DMS153 treated with DMSO at 0.1 percent for 48 hours (cell line): Measurements from ENCODE around the gene BNIPL.
A peak's percentile ranks its signal among the peaks of the same experiment; 100 is the strongest.

Experiments used
- DNase-seq: peaks from one replicate; lab custom pipeline; 2025; ENCODE audit not compliant: unreplicated experiment; lab: John Stamatoyannopoulos, UW

BNIPL gene

DNA sequence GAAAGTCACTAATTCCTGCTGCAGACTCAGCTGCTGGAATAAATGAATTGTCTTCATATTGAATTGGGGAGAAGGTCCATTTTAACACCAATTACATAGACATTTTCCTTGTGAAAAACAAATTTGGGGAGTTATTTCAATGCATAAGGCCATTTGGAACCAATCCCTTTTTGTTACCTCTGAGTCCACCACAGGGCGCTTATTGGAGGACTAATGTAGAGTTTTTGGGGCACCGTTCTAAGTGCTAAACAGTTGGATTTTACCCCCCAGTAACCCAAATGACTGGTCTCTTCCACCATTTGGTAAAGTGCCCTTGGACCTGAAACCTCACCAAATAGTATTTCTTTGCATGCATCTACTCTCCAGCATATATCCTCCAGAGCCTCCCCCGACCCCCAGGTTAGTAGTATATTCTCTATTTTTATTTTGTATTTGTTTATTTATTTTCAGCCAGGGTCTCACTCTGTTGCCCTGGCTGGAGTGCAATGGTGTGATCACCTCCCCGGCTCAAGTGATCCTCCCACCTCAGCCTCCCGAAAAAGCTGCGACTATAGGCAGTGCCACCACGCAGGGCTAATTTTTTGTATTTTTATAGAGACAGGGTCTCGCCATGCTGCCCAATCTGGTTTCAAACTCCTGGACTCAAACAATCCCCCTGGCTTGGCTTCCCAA is 26.6 kb upstream of the BNIPL start:
- no peak for DNase-seq

DNA sequence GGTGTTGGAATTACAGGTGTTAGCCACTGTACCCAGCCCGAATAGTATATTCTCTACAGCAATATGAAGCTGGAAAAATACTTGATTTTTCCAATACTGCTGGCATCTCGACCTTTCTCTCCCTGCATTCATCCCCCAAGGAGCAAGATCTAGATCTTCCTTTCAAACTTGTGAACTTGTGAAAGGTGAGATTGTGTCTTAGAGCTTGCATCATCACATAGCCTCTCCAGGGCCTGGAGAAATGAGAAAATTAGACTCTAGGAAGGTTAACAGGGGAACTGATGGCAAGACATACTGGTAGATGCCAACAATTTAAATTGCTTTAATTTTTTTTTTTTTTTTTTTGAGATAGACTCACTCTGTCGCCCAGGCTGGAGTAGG is 26.1 kb upstream of the BNIPL start:
- no peak for DNase-seq

DNA sequence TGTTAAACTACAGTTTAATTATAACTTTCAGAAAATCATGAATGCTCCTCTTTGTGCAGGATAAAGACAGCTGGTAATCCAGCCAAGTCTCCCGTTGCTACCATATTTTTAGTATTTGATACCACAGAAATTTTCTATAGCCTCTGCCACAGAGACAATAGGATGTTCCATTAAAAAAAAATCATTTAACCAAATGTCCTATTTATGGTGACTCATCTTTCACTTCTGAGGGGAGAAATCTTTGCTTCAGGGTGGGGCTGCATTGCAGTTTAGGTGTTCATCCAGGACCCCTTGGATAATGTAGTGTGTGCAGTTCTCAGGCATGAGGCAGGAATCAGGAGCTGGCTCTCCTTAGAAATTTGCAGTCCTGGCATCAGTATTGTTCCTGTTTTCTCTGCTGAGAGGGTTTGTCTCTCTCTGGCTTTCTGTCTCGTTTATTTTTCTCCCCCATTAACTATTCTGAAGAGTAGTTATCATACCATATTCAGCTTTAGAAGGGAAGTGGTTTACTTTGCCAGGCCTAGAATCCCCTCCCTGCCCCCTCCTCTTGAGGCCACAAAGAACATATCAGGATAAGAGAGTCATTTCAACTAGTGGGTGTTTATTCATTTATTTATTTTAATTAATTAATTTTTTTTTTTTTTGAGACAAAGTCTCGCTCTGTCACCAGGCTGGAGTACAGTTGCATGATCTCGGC is 25.1 kb upstream of the BNIPL start:
- no peak for DNase-seq

DNA sequence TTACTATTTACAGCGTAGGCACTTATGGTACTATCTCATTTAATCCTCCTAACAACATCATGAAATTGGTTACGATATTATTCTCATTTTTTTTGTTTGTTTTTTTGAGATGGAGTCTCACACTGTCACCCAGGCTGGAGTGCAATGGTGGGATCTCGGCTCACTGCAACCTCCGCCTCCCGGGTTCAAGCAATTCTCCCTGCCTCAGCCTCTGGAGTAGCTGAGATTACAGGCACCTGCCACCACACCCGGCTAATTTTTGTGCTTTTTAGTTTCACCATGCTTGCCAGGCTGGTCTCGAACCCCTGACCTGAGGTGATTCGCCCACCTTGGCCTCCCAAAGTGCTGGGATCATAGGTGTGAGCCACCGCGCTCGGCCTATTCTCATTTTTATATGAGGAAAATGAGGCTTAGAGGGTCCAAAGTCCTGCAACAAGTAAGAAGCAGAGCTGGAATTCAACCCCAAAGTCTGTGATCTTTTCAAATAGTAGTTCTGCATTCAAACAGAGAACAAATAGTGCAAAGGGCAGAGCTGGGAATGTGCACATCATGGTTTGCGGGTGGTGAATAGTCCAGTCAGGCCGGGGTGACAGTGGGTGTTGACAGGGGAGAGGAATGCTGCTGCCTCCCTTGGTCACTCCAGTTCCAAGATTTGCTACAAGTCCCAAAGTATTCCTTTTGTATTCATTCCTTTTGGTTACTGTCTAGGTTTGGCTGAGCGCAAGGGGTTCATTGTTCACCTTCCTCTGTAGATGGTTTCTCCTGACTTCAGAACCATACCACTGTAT is 23.5 kb upstream of the BNIPL start:
- DNase-seq, result no peak

DNA sequence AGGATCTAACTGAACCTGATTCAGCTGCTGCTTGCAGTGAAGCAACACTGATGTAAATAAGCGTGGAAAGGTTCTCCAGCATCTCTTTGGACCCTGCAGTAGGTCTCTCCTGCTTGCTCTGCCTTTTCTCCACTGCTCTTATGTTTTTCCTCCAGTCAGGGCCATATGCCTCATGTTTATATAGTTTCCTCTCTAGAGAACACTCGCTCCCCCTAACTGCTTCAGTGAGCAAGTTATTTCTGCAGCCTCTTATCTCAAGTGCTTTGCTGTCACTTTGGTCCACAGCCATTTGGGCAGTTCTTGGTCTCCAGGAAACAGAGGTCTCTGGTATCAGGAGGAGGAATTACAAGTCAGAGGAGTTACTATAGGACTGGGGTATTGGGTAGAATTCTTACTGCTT is 22.9 kb upstream of the BNIPL start:
- no peak for DNase-seq

DNA sequence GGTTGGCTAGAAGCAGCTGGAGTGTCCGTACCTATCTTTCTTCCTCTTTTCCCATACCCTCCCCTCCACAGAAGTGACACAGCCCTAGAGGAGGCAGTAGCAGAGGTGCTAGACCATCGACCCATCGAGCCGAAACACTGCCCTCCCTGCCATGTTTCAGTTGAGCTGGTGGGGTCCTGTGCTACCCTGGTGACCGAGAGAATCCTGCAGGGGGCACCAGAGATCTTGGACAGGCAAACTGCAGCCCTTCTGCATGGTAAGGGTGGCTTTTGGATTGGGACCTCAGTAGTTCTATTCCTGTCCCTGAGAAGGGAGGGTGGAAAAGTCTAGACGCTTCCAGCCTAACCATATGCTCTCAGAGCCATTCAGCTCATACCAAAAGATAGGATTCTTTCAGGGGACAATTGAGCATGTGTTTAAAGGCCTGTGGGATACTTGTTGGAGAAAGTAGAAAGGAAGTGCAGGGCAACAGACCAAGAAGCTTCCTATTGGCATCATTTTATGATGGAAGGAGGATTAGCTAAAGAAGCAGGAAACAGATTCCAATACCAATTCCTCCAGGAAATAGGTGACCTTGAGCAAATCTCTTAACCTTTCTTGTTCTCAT is 11.7 kb upstream of the BNIPL start:
- DNase-seq, result peak; percentile 61

DNA sequence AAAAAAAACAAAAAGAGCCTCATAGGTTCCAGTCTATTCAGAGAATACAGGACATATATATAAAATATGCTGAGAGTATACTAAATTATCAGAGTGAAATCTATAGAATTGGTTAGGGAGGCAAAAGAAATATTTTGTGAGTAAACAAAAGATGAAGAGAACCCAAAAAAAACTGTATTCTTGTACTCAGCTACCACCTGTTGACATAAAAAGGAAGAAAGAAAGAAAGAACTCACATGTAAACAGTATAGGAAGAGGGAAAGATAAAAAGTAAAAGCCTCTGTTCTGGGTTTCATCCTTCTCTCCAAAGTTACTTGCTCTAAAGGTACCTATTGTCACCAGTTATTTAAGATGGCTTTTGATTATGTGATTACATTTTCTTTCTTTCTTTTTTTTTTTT is 9.9 kb upstream of the BNIPL start:
- no peak for DNase-seq

DNA sequence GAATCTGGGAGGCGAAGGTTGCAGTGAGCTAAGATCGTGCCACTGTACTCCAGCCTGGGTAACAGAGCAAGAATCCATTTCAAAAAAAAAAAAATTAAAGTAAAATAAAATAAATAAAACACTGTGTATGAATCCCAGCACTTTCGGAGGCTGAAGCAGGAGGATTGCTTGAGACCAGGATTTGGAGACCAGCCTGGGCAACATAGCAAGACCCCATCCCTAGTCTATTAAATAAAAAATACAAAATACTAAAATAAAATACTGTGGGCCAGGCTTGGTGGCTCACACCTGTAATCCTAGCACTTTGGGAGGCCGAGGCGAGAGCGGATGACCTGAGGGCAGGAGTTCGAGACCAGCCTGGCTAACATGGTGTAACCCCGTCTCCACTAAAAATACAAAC is 4.2 kb upstream of the BNIPL start:
- no peak for DNase-seq

DNA sequence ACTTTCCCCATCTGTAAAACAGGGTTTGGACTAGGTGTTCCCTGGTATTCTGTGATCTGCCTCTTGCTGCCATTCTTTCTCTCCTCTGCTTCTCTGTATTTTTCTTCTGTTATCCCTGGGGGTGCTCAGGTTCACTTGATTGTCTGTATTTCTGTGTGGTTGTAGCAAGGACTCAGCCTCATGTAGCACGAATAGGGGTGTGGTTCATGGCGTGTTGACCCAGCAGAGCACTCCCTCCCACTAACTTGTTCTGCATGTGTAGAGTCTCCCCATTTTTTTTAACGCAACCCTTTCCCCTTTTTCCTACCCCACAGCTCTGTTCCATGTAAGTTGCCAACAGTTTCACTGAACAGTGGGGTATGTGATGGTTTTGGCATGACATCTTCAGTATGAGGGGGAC is 1.2 kb upstream of the BNIPL start:
- no peak for DNase-seq

DNA sequence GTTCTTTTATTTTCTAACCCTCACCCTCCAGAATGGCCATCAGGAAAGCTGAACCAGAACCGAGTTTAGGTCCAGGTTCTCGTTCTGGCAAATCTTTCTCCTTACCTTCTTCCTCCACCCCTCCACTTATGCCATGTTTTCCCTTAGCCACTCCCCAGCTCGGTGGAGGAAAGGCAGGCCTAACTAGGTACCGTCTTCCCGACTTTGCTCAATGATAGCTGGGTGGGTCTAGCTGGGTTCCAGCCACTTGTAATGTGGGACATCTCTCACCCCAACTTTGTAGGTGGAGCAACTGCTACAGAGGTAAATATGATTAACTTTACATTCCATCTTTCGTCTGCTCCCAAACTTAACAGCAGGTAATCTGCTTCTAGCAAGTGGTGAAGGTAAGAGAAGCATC is 646 bp downstream of the BNIPL start:
- DNase-seq, result no peak

DNA sequence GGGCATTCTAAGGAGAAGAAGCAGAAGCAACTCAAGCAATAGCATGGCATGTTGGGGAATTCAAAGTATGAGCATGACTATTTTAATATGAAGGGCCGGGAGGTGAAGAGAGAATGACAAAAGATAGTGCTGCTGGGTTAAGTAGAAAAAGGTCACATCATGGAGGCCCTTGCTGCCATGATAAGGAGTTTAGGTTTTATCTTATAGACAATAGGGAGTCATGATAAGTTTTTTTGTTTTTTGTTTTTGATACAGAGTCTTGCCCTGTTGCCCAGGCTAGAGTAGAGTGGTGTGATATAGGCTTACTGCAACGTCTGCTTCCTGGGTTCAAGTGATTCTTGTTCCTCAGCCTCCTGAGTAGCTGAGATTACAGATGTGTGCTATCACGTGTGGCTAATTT is 3.1 kb downstream of the BNIPL start:
- no peak for DNase-seq

DNA sequence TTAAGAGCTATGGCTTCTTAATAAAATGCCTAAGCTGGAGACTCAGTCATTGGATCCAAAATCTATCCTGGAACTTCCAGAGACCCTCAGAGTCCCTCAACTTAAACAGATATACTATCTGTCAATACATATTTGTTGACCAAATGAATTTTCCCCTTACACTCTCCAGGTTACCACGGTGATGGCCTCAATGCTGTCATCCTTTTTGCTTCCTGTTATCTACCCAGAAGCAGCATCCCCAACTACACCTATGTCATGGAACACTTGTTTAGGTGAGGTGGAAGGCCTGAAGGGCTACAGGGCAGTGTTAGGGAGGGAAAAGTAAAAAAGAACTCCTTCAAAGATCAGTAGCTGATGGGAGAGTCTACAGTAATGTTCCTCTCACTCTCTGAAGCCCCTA is 6.8 kb downstream of the BNIPL start:
- DNase-seq, result no peak

DNA sequence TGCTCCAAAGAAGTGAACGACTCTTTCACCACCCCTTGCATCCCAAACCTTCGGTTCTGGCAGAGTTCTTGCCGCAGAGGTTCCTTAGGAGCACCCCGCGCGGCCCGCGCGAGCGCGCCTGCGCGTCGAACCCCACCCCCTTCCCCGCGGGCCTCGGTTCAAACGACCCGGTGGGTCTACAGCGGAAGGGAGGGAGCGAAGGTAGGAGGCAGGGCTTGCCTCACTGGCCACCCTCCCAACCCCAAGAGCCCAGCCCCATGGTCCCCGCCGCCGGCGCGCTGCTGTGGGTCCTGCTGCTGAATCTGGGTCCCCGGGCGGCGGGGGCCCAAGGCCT is 11.2 kb downstream of the BNIPL start, which contains the start of gene C1orf56:
Gene C1orf56, plus strand, starts transcription at position 161 of the 334 bp plus-strand sequence. Its CDS starts 97 bp downstream, at position 258.
- DNase-seq, result peak; percentile 52

DNA sequence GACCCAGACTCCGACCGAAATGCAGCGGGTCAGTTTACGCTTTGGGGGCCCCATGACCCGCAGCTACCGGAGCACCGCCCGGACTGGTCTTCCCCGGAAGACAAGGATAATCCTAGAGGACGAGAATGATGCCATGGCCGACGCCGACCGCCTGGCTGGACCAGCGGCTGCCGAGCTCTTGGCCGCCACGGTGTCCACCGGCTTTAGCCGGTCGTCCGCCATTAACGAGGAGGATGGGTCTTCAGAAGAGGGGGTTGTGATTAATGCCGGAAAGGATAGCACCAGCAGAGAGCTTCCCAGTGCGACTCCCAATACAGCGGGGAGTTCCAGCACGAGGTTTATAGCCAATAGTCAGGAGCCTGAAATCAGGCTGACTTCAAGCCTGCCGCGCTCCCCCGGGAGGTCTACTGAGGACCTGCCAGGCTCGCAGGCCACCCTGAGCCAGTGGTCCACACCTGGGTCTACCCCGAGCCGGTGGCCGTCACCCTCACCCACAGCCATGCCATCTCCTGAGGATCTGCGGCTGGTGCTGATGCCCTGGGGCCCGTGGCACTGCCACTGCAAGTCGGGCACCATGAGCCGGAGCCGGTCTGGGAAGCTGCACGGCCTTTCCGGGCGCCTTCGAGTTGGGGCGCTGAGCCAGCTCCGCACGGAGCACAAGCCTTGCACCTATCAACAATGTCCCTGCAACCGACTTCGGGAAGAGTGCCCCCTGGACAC is 11.7 kb downstream of the BNIPL start:
- DNase-seq, result peak; percentile 74

DNA sequence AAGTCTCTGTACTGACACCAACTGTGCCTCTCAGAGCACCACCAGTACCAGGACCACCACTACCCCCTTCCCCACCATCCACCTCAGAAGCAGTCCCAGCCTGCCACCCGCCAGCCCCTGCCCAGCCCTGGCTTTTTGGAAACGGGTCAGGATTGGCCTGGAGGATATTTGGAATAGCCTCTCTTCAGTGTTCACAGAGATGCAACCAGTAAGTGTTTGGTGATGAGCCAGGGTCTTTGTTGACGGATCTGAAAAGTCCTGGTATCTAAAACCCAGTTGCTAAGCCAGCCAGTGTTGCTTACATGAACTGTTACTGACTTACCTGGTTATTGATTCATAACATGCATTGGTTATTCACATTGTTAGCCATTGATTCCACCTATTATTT is 12.3 kb downstream of the BNIPL start:
- DNase-seq, result no peak

DNA sequence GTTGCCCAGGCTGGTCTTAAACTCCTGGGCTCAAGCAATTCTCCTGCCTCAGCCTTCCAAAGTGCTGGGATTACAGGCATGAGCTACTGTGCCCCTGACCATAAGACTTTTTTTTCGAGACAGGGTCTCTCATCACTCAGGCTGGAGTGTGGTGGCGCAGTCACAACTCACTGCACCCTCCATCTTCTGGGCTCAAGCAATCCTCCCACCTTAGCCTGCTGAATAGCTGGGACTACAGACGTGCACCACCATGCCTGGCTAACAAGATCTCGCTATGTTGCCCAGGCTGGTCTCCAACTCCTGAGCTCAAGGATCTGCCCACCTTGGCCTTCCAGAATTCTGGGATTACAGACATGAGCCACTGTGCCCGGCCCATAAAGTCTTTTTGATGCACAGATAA is 13.1 kb downstream of the BNIPL start:
- DNase-seq, result no peak

DNA sequence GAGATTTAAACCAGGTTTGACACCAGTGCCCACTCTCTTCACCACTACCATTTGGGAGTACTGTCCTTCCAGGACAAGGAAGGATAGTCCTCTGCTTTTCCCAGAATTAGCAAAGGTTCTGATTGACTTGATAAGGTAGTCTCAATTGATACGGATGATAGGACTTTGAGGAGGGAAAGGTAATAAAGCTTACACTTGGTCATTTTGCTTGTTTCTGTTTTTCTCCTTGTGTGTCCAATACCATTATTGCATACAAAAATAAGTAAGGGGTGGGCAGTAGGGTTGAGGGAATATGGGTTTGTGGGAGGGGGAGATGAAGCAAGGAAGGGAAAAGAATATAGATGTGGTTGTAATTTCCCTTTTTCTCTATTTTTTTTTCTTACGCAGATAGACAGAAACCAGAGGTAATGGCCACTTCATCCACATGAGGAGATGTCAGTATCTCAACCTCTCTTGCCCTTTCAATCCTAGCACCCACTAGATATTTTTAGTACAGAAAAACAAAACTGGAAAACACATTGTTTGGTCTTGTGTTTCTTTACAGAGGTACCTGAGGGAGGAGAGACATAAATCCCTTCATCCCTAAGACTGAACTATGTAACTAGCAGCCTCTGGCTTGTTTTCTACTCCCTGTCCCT is 13.8 kb downstream of the BNIPL start:
- DNase-seq, result no peak

DNA sequence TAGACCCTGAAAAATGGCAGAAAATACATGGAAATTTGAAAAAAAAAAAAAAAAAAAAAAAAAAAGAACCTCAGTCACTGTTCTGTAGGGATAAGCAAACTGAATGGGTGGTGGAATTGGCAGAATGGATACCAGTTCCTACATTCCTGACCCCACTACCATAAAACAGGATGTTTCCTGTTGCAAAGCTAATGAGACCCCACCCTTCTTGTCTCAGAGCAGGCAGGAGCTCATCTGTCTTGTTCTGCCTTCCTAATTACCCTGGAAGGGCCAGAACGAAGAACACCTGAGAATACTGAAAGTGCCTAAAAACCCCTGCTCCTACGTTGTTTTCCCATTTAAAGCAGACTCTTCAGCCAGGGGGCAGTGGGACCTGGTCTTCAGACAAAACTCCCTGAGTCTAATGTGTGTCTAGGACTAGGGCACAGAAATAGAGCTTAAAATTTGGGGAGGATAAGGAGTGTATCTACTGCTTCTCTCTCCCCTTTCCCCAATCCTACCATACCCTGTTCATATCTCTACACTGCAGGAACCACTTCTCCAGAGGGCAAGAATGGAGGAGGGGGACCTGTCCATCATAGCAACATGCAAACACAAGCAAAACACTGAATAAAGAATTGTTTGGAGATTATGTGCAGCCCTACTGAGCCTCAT is 15.1 kb downstream of the BNIPL start:
- no peak for DNase-seq

DNA sequence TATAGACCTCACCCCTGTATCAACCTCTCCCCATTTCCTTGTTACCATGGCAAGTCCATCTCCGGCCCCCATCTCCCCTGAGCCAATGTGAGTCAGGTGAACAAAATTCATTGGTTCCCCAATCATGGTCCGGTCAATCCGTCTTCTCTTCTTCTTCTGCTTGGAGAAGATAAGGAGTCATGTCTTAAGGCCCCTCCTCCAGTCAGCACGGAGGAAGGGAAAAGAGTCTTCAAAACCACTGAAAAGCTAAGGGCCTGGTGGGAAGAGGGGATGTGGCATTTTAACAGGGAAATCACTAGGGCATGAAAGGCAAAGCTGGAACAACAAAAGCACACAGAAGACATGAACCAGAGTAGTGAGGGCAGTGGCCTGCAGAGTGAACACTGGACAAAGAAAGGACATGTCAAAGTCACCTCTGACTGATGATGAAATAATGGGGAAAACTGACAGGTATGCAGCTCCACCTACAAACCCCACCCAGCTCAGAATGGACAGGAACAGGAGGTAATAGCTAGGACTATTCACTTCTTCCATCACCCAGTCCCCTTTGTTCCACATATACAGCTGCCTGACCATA is 18.7 kb downstream of the BNIPL start:
- no peak for DNase-seq

DNA sequence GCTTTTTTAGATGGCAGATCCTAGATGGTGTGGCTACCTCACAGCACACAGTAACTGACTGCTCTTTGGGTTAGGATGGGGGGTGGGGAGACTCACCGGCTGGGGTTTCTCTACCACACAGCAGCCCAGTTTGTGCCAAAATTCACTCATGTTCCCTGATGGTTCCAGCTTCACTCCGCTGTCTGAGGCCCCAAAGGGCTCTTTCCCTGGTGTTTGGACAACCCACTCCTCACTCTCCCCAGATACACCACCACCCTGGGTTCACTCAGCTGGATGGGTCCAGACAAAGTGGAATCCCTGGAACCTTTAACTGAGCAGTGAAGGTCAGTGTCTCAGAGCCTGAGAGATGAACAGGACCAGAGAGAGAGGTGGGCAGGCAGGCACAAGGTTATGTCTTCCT is 19.2 kb downstream of the BNIPL start:
- DNase-seq, result no peak
